GM12878 (cell line): ENCODE data around the gene SEPTIN11. TPM values are rescaled to one million over a fixed set of nuclear protein-coding genes. Genes with fewer than 3 reads are reported as not detected.

Experiments
- ATAC-seq: fragments of 200-7000 bp; cut with Tn5 transposase; 3 replicates; pipeline ENCODE4 v1.9.1; 2020; ENCODE audit warnings: mild to moderate bottlenecking, moderate library complexity
- BruUV-seq: library from RNA; stranded (reverse); fragments of 400-500 nt; replicated peaks from 2 replicates; lab custom pipeline; 2021; lab: Mats Ljungman, UMichigan
- CTCF ChIA-PET: fragments of 300-600 bp; sonication (Branson Sonifier 250); formaldehyde crosslinking; extraction: SDS; loops from one replicate; lab custom pipeline; 2021; ENCODE audit warnings: inconsistent platforms; lab: Yijun Ruan, JAX
- POLR2A ChIA-PET: fragments of 350-600 bp; formaldehyde crosslinking; extraction: SDS; loops from one replicate; lab custom pipeline; 2021; ENCODE audit warnings: inconsistent platforms; lab: Charles Lee
- RAD21 ChIA-PET: fragments of 300-600 bp; sonication (Branson Sonifier 250); formaldehyde crosslinking; loops from one replicate; lab custom pipeline; 2023; ENCODE audit warnings: antibody characterized with exemption; ENCODE audit not compliant: unreplicated experiment; lab: Charles Lee
- SMC1A ChIA-PET: fragments of 300-600 bp; sonication (Branson Sonifier 250); formaldehyde crosslinking; loops from one replicate; lab custom pipeline; 2023; ENCODE audit not compliant: unreplicated experiment, uncharacterized antibody; lab: Charles Lee
- DNase-seq: peaks from one replicate; pipeline ENCODE4 v3.0.0-alpha.2; 2011; ENCODE audit warnings: low read depth, low spot score
- FAIRE-seq: peaks from 3 replicates; lab custom pipeline; 2011; peaks lifted over from hg19 to GRCh38; lab: Jason Lieb, UNC
- H2AFZ ChIP-seq: 2 replicates; pipeline ENCODE4 v1.6.0; 2011; ENCODE audit warnings: low read depth, low read length, control low read depth; ENCODE audit not compliant: control insufficient read depth
- H3K27ac ChIP-seq: 2 replicates; pipeline ENCODE4 v1.5.1; 2011; ENCODE audit warnings: control low read depth; ENCODE audit not compliant: control insufficient read depth, insufficient read depth
- H3K27me3 ChIP-seq, 2 experiments: replicated peaks in 1 of 2; 2 replicates each; pipeline versions ENCODE4 v1.6.0 to v1.6.1; 2011; ENCODE audit warnings: low read length in 1 of 2; ENCODE audit not compliant: control insufficient read depth in 2 of 2, insufficient read depth in 2 of 2
- H3K36me3 ChIP-seq, 2 experiments: 2 replicates each; pipeline ENCODE4 v1.5.1; 2011; ENCODE audit warnings: low read length in 1 of 2; ENCODE audit not compliant: control insufficient read depth in 2 of 2, insufficient read depth in 2 of 2
- H3K4me1 ChIP-seq: 2 replicates; pipeline ENCODE4 v1.6.1; 2011; ENCODE audit warnings: mild to moderate bottlenecking, low read length, moderate library complexity, mixed read lengths; ENCODE audit not compliant: control insufficient read depth, insufficient read depth
- H3K4me2 ChIP-seq: 2 replicates; pipeline ENCODE4 v1.6.0; 2011; ENCODE audit warnings: control low read depth; ENCODE audit not compliant: control insufficient read depth, insufficient read depth
- H3K4me3 ChIP-seq: fragments of 200-600 bp; sonication (generic); 2 replicates; pipeline ENCODE4 v1.5.1; 2016
- H3K79me2 ChIP-seq: 2 replicates; pipeline ENCODE4 v1.6.0; 2011; ENCODE audit warnings: low read length; ENCODE audit not compliant: control insufficient read depth, insufficient read depth
- H3K9ac ChIP-seq: 2 replicates; pipeline ENCODE4 v1.8.0; 2011; ENCODE audit warnings: low read length, control low read depth, mixed read lengths; ENCODE audit not compliant: control insufficient read depth, insufficient read depth
- H3K9me3 ChIP-seq: replicated peaks from 3 replicates; pipeline ENCODE4 v1.5.1; 2011; ENCODE audit warnings: mild to moderate bottlenecking, low read length; ENCODE audit not compliant: control insufficient read depth, insufficient read depth
- H4K20me1 ChIP-seq: 2 replicates; pipeline ENCODE4 v1.6.0; 2011; ENCODE audit not compliant: control insufficient read depth, insufficient read depth
- DPF2 ChIP-seq: fragments of 450-650 bp; IDR thresholded peaks from 2 replicates; pipeline ENCODE4 v1.6.1; 2017; ENCODE audit warnings: mild to moderate bottlenecking
- EGR1 ChIP-seq, 2 experiments: IDR thresholded peaks; 1 replicate in 1 of 2; 2 replicates in 1 of 2; pipeline ENCODE4 v1.6.1; 2011 to 2012; ENCODE audit warnings: low read depth in 2 of 2, low read length in 2 of 2, borderline replicate concordance in 1 of 2, mild to moderate bottlenecking in 1 of 2, moderate library complexity in 1 of 2
- IKZF2 ChIP-seq, 2 experiments: fragments of 450-650 bp; IDR thresholded peaks; 2 replicates each; pipeline ENCODE4 v1.6.1; 2017; ENCODE audit warnings: mild to moderate bottlenecking in 2 of 2, moderate library complexity in 2 of 2
- IRF5 ChIP-seq: fragments of 450-650 bp; IDR thresholded peaks from 2 replicates; pipeline ENCODE4 v1.6.1; 2017; ENCODE audit warnings: borderline replicate concordance
- NRF1 ChIP-seq: conservative IDR thresholded peaks from 2 replicates; pipeline ENCODE4 v1.6.1; 2011; ENCODE audit warnings: mild to moderate bottlenecking, low read depth, low read length, improper control_type of control experiment
- PML ChIP-seq: IDR thresholded peaks from 2 replicates; pipeline ENCODE4 v1.6.1; 2012; ENCODE audit warnings: low read length, inconsistent platforms
- RAD21 ChIP-seq: IDR thresholded peaks from 2 replicates; pipeline ENCODE4 v1.6.1; 2011; ENCODE audit warnings: mild to moderate bottlenecking, low read depth, low read length, moderate library complexity; ENCODE audit not compliant: insufficient read depth
- RUNX3 ChIP-seq: IDR thresholded peaks from 2 replicates; pipeline ENCODE4 v1.6.1; 2012; ENCODE audit warnings: low read length, inconsistent platforms
- ZNF687 ChIP-seq: fragments of 450-650 bp; IDR thresholded peaks from 2 replicates; pipeline ENCODE4 v1.6.1; 2017; ENCODE audit warnings: mild to moderate bottlenecking, moderate library complexity
- WGBS: methylation state at CpG from one replicate; pipeline ENCODE4 v1.1.6; 2016; ENCODE audit warnings: low lambda C conversion rate; ENCODE audit not compliant: insufficient replicate concordance, insufficient coverage; ENCODE audit errors: missing lambda C conversion rate; 5-methylcytosine and 5-hydroxymethylcytosine counted together
- in situ Hi-C: fragments of 300-500 bp; cut with MboI; formaldehyde crosslinking; loops from 9 replicates; pipeline ENCODE4 v1.14.3; 2018; ENCODE audit warnings: mixed read lengths
- intact Hi-C: fragments of 100-400 bp; cut with micrococcal nuclease; formaldehyde crosslinking; loops from one replicate; pipeline ENCODE4 v1.14.2; 2022; ENCODE audit not compliant: unreplicated experiment
- polyA plus RNA-seq, 11 experiments: library from polyadenylated mRNA; depleted of rRNA in 4 of 11; unstranded in 6 of 11; stranded (reverse) in 5 of 11; fragments of >200 nt; fragmentation: Nextera tagmentation in 4 of 11; fragmentation: Illumina TruSeq in 1 of 11; extraction: Ambion mirVana in 4 of 11; extraction: Trizol in 1 of 11; gene quantifications; 1 replicate in 1 of 11; 2 replicates in 10 of 11; pipeline versions ENCODE4 v1.2.1 to v1.2.3, GENCODE V29; 2011 to 2016; ENCODE audit warnings: inconsistent platforms in 2 of 11, missing spikeins in 2 of 11, low read depth in 1 of 11
- total RNA-seq, 4 experiments: library from RNA; depleted of rRNA in 3 of 4; stranded (reverse); fragments of >200 nt in 3 of 4; fragmentation: Illumina TruSeq in 1 of 4; extraction: Trizol in 1 of 4; gene quantifications; 2 replicates each; pipeline versions ENCODE4 v1.2.1 to v1.2.3, GENCODE V29; 2013 to 2021

The SEPTIN11 gene
- total and polyA plus RNA-seq, 10 of the 15 experiments (the other 5 are each of a cell fraction or from before 2014, with no cell fraction given): 24.7 to 160 (median 91.3) TPM

- BruUV-seq: no TSS peak
- 32% methylated on average over 2 of the region's 2 CpGs for WGBS
- DNase-seq: no peak
- ChIA-PET CTCF (no interaction called here), SMC1A (interaction anchor here (0.7 kb wide), 1 partner anchor 10 kb away, joined by 3 read pairs; no protein-coding TSS in a partner anchor), POLR2A (no interaction called here), RAD21 (no interaction called here)
- H3K36me3 ChIP-seq: no peaks in the 10 kb centered on the region
- no peak overlapping the region for H3K9ac ChIP-seq
- FAIRE-seq: no peak
- H3K4me2 ChIP-seq: no peak overlapping the region
- in situ Hi-C loops (no loop called here), intact Hi-C loops (no loop called here)
- no peaks in the 10 kb centered on the region; a peak in 1 of 4 replicates for H3K27me3 ChIP-seq
- H3K9me3 ChIP-seq: no peaks in the 10 kb centered on the region
- no peaks in the 10 kb centered on the region for H3K79me2 ChIP-seq
- no peak overlapping the region for H3K27ac ChIP-seq
- ATAC-seq: no peak
- no peaks in the 10 kb centered on the region for H4K20me1 ChIP-seq
- no peak overlapping the region for H3K4me3 ChIP-seq
- no peak overlapping the region for H2AFZ ChIP-seq
- no peak for TF ChIP-seq RAD21
- TF ChIP-seq IRF5: no peak
- TF ChIP-seq PML: no peak
- TF ChIP-seq EGR1 (IDR thresholded peaks at IDR 0.05; ENCODE audit: borderline replicate concordance in 1 of 2, low read depth in 2 of 2, low read length in 2 of 2): no peak
- no peak for TF ChIP-seq RUNX3
- TF ChIP-seq NRF1: no peak
- no peak for TF ChIP-seq ZNF687
- no peak for TF ChIP-seq IKZF2 (IDR thresholded peaks at IDR 0.05)
- no peak for TF ChIP-seq DPF2
- H3K4me1 ChIP-seq: no peaks in the 10 kb centered on the region
These were observed 18.9 kb upstream of the SEPTIN11 start for GRCh38 chr4:76930685-76931084.
